GM12892 (cell line): ENCODE measurements around the gene MDH2.

Source experiments
- POLR2A ChIP-seq: IDR thresholded peaks from 2 replicates; pipeline ENCODE4 v1.6.1; 2011; ENCODE audit warnings: low read depth, low read length, control low read depth
- POLR2AphosphoS5 ChIP-seq: IDR thresholded peaks from 2 replicates; pipeline ENCODE4 v1.6.1; 2011; ENCODE audit warnings: low read depth, low read length, control low read depth
- TAF1 ChIP-seq: IDR thresholded peaks from 2 replicates; pipeline ENCODE4 v1.6.1; 2011; ENCODE audit warnings: low read depth, mild to moderate bottlenecking, control low read depth, low read length, borderline replicate concordance

DNA sequence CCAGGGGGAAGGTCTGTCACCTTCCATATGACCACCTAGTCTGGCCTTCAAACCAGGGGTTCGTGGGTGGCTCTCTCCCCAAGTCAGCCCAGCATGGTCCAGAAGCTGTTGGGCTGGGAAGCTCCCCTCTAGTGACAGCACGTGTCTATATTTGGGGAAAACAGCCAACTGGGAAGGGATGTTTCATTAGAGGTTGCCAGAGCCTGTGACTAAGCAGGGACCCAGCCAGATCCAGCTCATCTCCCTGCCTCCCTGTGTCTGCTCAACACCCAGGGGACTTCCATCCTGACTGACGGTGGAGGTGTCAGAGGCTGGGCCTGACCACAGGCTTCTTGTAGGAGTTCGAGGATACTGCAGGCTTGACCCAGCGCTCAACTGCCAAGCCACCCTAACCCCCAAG lies 10.6 kb upstream of the MDH2 start:
- no peak for TF ChIP-seq TAF1
- TF ChIP-seq POLR2A = no peak
- no peak for TF ChIP-seq POLR2AphosphoS5
